Activated T-helper 1 cell treated with Interleukin-2 at 50 U/mL for 16 hours (primary cell): ENCODE results near the gene HAUS3.
"Not testable (repeated sequence)": the region's sequence is repeated elsewhere in the genome, so short reads cannot be mapped to it uniquely, and the experiment has no call there.

Experiments
- DNase-seq: peaks from one replicate; pipeline ENCODE4 v3.0.0-alpha.2; 2020; ENCODE audit warnings: low read depth

Gene HAUS3

DNA sequence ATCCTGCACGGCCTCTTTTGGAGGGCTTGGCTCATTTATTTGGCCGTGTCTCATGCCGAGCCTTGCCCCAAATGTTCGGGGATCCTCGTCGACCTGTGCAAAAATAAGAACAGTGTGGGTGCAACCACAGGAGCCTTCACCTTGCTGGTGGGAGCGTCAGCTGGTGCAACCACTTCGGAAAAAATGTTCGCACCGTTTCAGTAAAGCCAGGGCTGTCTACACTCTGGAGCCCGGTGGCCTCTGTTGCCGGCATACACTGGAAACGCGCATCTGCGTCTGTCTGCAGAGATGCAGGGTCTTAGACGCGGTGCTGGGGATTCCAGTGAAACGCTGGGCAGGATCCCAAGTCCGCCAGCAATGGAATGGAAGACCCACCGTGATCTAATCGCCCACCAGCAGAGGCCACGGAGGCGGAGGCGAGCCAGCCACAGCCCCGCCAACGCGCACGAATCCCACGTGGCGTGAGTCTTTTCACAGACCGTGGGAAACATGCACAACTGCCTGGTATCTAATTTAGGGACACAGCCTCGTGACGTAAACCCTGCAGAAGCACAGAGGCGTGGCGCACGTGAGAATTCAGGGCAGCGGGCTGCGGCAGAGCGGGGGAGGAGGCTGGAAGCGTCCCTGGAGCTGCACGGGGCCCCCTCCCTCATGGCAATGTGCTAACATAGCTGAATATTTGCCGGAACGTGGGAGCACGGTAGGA lies 33.8 kb upstream of the HAUS3 start:
- no peak for DNase-seq

DNA sequence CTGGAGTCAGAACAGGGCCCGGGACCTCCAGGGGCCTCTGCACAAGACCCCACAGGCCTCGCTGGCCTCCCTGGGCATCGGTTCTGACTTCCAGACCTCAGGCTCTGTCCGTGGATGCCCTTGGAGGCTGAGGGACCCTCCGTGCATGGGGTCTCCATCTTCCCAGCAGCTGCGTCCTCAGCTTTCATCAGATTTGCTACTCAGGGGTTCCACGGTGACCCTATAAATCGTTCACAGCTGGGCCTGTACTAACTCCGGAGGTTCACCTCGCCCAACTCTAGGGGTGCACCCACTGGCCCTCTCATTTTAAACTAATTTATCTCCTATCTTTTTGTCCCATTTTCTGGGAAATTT lies 33.1 kb upstream of the HAUS3 start:
- not testable (repeated sequence) for DNase-seq

DNA sequence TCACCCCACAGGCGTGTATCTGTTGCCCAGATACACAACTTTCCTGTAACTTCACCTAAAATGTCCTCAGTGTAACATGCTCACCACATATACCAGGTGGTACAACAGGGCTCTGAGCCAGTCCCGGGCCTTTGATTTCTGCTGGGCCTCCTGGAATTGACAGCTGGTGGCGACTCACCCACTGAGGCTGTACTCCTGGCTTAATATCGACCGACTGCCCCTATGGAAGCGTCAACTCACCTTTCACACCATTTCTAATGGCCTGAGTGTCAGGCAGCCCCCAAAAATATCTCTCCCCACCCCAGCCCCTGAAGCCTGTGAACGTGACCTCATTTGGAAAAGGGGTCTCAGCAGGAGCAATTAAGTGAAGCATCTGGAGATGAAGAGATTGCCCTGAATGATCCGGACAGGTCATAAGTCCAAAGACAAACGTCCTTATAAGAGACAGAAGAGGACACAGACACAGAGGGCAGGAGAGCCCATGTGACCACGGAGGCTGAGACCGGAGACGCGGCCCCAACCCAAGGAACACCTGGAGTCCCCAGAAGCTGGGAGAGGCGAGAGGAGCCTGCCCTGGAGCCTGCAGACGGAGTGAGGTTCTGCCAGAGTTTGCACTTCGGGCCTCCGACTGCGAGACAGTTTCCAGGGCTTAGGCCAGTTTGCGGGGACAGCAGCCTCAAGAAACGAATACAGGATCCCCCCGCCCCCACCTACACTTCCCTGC lies 32.6 kb upstream of the HAUS3 start:
- DNase-seq, result no peak

- DNase-seq, result no peak
Measured at GRCh38 chr4:2273657-2274319, 31.9 kb upstream of the HAUS3 start.

DNA sequence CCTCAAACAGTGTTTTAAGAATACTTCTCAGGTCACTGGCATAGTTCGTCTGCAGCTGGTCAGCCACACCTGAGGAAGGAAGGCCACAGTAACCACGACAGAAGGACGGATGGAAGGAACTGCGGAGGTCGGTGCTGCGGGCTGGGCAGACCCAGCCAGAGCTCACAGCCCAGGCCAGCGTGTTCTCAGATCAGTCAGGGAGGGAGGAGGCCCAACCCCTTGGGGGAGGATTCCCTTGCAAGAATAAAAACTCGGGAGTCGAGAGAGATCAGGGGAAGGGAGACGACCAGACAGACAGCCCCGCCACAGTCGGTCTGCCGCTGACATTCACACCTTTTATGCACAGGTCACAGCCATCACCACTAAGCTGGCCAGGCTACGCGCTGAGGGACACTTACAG lies 31.3 kb upstream of the HAUS3 start:
- no peak for DNase-seq

GRCh38 chr4:2272828-2273120 lies 30.9 kb upstream of the HAUS3 start:
- DNase-seq, result no peak

GRCh38 chr4:2272026-2272827 lies 30.3 kb upstream of the HAUS3 start:
- no peak for DNase-seq

DNA sequence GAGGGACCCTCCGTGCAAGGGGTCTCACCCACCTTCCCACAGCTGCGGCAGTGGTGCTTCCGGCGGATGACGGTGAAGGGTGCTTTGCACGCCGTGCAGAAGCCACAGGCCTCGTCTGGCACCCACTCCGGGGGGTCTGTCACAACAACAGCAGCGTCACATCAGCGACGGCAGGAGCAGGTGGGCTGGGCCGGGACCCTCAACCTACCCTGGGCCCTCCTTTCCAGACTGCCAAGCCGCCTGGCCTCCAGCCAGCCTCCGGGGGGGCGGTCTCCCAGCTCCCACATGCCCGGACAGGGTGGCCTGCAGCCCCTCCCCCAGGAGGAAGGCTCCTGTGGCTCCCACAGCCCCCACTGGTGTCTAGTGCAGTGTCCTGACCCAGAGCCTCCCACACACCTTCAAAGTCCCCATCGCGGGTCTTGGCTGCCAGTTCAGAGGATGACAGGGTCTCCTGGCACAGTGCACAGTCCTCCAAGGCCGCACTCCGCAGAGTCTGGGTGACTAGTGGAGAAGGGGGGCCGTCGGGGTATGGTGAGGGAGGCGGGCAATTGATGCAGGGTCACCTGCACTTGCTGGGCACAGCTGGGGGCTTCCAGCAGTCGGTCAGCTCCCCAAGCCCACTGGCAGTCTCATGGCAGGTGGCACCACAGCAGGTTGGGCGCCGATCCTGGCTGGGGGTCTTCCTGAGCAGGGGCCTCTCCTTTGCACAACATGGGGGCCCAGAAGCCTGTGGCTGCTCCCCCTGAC lies 29.5 kb upstream of the HAUS3 start:
- DNase-seq, result no peak

DNA sequence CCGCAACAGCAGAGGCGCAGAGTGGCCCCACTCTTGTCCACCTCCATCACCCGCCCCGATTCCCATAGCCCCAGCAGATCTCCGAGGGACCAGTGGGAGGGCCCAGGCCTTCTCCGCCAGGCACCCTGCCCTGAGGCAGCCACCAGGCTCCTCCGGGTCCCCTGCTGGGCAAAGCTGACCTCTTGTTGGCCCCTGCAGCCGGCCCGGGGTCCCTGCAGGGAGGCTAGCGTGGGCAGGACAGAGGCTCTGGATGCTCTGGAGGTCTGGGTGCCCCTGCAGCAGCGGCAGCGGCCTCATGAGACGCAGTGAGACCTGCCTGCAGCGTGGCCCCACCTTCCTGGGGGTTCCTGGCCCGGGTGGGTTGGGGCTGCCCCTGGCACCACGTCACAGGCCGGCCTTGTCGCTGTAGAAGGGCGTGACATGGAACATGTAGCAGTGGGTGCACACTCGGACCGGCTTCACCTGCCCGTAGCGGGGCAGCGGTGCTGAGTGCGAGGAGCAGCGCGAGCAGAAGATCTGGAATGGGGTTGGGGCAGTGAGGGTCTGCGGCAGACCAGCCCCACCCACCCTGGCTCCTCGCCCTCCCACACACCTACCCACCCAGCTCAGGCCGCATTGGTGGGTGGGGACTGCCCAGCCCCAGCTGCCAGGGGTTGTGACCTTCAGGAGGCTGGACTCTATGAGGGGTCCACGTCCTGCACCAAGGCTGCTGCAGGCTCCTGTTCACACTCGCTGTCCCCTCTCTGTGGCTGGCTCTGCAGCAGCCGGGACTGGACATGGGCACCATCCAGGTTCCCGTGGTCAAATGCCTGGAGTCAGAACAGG lies 28.6 kb upstream of the HAUS3 start:
- no peak for DNase-seq

DNA sequence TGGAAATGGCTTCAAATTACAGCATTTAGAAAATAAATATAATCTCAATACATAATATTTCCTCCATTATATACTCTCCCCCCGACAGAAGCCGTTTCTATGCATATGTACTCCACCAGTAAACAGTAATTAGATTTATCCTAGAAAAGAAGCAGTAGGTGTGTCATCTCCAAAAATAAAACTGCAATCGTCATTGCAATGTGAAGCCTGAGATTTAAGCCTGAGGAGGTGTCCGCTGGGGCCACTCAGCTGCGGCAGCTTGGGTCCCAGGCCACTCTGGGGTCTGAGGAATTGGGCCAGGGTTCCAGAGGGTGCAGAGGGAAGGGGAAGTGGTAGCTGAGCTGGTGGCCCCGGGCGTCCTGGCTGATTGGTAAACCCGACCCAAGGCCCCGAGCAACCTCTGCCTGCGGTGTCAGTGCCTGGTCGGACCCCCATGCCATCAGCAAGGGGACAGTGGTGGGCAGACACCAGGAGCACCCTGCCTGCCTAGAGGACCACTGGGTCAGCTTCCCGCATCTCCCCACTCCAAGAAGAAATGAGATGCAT lies 27.8 kb upstream of the HAUS3 start:
- DNase-seq, result no peak

DNA sequence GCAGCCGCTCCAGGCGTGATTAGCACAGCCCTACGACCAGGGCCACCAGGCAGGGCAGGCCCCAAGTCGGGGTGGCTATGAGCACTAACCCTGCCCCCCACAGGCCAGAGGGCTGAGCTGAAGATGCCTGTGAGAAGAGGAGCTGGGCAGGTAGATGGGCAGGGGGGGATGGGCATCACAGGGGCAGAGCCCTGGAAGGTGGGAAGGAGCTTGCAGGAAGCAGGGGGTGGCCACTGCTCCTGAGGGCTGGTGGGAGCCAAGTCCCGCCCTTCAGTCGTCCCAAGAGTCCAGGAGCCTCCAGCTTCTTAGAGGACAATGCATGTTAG lies 27.2 kb upstream of the HAUS3 start:
- DNase-seq, result no peak

GRCh38 chr4:2268357-2269205 lies 26.7 kb upstream of the HAUS3 start:
- no peak for DNase-seq

- no peak for DNase-seq
Measured at GRCh38 chr4:2267841-2268240, 25.9 kb upstream of the HAUS3 start.

DNA sequence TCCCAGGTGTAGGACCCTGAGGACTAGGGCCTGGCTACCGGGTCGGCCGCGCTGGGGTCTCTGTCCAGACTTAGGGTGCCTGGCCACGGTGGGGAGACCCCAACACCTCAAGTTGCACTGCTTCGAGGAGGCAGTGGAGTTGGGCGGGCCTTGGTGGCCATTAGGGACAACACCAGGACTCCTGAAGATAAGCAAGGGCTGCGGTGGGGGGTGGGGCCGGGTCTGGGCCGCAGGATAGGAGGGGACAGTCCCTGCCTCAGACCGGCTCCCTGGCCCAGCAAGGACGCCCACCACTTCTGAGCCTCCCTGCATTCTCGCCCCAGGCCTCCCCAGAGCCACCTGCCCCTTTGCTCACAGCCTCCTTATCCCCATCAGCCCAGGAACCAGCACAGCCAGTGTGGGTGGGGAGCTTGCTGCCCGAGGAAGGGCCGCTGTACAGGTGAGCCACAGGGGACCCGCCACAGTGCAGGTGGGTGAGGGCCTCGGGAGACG lies 25.4 kb upstream of the HAUS3 start:
- DNase-seq, result no peak

GRCh38 chr4:2266821-2267220 lies 24.9 kb upstream of the HAUS3 start:
- DNase-seq, result no peak

- DNase-seq, result no peak
Measured at GRCh38 chr4:2266181-2266580, 24.3 kb upstream of the HAUS3 start.

DNA sequence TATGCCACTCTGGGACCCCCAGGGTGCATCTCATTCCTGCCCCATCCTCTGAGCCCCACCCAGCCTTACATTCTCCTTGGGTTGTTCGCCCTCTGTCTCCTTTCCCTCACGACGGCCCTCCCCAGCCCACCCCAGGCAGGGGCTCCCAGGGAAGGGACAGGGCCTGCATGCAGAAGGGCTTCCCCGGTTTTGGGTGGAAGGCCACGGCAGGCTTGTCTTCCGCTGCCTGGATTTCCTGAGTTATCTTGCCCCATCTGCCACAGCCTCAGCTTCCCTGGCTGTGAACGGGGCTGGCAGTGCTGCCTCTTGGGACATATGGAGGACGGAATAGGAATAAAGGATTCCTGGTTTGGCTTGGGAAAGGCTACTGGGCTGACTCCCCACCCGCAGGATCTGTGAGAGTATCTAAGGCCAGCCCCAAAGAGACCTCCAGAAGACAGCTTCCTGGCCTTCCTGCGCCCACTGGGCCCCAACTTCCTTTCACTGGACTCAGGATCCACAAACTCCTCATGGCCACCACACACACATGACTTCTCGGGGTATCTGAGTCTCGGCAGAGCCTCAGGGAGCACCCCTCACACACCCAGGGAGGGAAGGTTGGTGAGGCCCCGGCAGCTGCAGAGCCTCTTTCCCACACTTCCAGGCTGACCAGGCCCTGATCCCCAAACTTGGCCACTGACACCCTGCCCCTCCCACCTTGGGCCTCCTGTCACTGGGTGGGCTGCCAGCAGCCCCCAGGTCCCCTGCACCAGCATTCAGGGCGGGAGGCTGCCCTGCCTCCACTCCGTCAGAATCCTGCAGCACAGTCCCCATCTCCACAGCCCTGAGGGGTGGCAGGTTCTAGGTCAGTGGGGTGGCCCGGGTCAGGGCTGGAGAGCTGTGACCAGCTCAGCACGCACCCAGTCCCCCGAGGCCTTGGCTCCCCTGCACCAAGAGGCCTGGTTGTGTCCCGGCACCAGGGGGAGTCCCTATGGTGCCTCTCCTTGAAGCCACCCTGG lies 23.5 kb upstream of the HAUS3 start:
- no peak for DNase-seq

DNA sequence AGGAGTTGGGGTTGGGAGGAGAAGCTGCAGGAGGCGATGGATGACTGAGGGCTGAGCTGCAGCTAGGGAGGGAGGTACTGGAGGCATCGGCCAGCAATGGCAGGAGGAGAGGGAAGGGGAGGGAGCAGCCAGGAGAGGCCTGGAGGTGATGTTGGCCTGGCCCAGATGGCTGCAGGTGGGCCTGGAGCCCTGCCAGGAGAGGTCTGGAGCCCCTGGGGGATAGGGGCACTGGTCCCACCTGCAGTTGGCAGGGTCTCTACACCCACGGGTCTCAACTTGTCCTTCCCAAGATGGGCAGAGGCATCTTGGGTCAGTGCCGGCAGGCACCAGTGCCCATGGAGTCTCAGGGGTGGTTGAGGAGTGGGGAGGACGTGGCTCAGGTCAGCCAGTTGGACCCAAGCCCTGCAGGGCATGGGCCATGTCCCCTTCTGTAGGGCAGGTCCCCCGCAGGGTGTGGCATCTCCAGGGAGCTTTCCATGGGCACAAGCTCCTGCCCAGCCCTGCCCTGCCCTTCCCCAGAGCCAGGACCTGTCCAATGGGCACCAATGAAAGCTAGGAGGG lies 22.6 kb upstream of the HAUS3 start:
- DNase-seq, result no peak
